HS-5 (cell line): ENCODE data around the gene SNAI3.
"Not testable (repeated sequence)": the region's sequence is repeated elsewhere in the genome, so short reads cannot be mapped to it uniquely, and the experiment has no call there.

ENCODE experiments used
- DNase-seq: peaks from one replicate; pipeline ENCODE4 v3.0.0-alpha.2; 2012; ENCODE audit warnings: low read depth

The SNAI3 gene

DNA sequence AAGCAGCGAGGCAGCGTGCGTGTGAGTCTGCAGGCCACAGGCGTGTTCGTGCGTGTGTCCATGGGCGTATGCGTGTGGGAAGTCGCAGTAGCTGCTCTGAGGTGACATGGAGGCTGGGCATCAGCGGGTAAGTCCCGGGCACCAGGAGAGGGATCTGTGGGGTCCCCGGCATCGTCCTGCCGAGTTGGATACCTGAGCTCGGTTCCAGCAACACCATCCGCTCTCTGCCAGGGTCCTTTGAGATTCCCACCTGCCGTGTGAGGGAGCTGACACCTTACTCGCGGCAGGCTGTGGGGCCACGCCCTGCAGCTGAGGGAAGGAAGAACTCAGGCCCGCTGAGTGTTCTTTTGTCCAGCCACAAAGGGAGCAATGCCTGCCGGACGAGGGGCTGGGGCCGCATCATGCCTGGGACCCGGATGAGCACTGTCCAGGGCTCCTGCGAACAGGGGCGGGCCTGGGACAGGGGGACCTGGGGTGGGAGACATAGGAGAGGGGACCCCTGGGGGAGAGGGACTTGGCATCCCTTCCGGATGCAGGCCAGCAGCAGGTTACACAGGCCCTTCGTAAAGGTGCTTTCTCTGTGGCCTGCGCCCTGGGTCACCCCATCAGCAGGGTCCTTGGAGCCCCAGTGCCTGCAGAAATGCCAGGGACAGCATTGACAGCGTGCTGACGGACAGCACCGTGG is 5.0 kb upstream of the SNAI3 start:
- DNase-seq = no peak

DNA sequence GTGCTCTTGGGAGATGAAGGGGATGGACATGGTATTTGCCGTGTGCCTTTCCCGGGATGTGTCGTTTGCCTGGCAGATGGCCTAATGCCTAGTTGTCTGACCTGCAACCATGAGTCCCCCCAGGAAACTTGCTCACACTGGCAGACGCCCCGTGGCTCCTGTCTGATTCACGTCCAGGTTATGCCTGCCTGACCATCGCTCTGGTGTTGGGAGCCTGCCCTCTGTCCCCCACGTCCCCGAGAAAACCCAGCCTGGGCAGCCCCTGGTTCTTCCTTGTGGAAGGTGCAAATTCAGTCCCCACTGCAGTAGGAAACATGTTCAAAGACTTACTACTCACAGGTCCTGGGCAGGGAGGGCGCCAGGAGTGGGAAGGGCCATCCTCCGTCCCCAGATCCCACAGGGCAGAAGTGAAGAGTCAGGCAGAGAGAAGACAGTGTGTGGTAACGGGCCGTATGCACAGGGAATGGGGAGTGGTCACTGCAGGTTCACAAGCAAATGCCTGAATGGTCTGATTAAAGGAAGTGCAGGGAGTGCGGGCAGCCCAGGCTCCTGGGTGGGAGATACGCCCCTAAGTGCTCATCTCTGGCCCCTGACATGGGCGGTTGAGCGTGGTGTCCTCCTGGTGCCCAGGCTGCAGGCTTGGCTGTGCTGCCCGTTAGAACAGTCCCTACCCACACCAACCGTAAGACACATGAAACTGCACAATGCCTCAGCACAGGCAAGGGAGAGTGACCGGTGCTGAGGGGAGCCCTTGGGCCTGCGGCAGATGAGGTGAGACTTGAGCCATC is 4.2 kb upstream of the SNAI3 start:
- DNase-seq = no peak

DNA sequence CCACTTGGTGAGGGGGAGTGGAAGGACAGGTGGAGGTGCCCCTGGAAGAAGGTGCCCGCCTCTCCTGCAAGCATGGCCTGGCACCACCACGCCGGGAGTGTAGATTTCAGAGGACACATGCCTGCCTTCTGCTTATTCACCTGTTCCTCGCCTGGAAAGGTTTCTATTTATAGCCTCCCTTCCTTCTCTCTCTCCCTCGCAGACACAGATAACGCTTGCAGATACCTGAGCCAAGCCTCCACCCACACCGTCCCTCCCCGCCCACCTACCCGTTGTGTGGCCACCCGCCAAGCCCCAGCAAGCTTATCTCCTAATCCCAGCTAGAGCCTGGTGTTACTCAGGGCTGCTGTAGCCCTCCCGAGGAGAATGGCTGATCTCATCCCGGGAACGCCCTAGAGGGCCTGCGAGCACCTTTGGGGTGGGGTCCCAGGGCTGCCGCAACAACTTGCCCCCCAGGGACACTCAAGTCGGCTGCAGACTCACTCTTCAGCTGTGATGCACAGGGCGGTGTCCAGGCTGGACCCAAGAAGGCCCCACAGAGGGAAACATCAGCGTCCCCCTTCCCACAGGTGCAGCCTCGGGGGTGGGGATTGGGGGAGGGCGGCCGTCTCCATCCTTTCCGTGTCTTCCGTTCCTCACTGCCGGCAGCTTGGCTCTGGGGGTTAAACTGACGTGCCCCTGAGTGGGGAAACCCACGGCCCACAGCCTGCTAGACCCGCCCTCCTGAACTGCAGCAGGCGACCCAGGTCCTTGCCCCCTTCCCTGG is 1.9 kb upstream of the SNAI3 start:
- no peak for DNase-seq

DNA sequence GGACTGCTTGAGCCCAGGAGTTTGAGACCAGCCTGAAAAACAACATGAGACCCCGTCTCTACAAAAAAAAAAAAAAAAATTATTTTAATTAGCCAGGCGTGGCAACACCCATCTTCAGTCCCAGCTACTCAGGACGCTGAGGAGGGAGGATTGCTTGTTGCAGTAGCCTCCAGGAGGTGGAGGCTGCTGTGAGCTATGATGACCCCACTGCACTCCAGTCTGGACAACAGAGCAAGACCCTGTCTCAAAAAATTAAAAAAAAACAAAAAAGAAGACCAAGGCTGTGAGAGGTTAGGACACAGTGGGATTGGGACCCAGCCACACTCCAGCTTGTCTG is 1.3 kb upstream of the SNAI3 start:
- no peak for DNase-seq

DNA sequence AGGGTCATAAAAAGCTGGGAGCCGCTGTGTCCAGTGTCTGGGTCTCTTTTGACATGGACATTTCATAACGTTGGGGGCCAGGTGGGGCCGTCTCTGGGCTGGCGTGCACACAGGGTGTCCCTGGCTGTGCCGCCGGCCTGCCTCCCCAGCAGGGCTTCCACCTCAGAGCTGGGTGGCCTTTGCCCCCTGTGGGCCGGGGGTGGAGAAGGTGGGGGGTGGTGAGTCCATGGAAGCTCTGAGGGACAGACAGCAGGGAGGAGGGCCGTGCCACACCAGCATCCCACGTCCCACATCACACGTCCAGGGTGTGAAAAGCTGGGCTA is 908 bp upstream of the SNAI3 start:
- DNase-seq = no peak

DNA sequence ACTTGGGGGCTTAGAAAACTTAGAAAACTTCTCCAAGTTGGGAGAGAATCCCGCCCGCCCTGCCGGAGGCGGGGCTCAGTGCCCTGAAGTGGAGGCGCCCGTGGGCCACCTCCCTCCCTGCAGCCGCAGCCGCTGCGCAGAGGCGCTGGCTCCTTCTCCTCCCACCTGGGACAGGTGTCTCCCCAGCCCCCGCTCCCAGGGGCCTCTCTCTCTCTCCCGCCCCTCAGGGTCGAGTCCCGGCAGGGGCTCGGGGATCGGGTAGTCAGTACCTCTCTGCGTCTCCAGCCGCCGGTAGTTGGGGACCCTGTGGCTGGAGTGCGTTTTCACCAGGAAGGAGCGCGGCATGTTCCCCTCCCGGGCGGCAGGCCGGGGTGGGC is 257 bp downstream of the SNAI3 start:
- no peak for DNase-seq

DNA sequence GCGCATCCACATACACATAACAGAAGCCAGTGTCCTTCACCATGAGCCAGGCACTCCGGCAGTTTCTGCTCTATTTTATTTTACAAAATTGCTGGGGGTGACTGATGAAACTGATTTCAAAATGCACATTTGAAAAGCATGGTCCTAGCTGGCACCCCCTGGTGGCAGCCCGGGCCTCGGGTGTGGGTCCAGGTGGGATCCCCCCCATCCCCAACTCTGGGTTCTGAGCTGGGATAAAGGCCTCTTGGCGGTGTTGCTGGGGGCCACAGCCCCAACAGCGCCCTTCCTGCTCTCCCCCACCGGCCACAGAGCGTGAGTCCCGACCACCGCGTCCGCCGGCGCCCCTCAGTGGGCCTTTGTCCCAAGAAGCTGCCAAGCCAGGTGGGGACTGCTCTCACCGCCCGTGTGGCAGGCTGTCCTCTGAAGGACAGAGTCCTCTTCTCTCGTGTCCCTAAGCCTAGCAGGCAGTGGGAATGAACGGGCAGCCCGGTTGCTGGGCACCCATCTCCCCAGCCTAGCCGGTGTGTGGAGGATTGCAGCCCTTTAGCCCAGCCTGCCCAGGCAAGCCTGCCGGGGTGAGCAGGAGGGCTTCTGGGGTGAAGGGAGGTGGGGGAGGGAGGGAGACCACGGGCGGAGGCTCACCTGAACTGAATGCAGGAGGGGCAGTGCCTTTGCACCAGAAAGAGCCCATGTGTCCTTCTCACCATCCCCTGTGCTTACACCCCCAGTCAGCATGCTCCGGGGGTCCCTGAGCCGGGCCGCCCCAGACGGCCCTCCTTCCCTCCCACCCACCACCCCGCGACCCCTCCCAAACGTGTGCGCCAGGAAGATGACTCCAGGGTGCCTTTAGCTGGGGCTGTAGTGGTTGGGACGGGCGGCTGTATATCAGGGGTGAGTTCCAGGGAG is 898 bp downstream of the SNAI3 start:
- DNase-seq = no peak

DNA sequence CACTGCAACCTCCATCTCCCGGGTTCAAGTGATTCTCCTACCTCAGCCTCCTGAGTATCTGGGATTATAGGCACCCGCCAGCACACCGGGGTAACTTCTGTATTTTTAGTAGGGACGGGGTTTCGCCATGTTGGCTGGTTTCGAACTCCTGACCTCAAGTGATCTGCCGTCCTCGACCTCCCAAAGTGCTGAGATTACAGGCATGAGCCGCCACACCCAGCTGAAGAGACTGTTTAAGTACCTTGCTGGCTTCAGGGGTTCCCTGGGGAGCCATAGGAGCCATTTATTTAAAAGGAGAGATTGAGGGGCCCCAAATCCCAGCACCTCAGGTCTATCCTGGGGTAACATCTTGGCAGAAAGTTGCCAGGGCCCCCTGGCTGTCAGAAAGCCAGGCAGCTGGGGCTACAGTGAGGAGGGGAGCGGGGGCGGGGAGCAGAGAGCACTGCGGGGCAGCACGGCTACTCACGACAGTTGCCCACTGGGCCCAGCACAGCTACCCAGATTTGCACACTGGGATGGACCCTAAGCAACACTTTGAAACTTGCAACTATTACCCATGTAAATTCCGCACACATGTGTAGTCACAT is 1.6 kb downstream of the SNAI3 start:
- no peak for DNase-seq

DNA sequence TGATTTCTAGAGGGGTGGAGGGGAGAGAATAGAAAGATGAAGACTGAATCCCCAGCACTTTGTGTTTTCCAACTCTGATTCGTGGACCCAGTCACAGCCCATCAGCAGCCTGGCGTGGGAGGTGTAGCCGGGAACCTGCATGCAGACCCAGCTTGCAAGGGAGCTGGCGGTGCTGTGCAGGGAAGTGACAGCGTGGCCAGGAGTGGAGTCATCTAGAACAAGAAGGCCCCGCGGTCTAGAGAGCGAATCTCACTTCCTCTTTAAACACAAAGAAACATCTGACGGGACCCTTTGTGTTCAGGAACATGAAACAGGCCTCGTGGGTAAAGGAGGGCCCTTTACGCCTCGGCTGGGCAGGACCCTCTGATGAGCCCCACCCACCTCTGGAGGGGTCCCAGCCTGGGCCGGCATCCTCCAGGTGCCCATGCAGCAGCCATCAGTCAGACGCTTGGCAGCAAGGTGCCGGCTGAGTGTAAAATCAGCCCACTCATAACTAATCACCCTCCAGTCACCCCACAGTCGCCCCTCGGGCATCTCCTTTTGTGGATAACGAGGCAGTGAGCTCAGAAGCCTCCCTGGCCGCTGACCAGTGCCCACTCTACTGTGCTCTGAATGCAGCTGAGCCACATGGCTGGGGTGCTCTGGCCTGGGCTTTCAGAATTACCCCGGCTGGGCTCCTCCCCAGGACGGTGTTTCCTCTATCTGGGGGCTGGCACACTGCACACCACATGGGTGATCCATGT is 4.4 kb downstream of the SNAI3 start:
- DNase-seq = no peak

DNA sequence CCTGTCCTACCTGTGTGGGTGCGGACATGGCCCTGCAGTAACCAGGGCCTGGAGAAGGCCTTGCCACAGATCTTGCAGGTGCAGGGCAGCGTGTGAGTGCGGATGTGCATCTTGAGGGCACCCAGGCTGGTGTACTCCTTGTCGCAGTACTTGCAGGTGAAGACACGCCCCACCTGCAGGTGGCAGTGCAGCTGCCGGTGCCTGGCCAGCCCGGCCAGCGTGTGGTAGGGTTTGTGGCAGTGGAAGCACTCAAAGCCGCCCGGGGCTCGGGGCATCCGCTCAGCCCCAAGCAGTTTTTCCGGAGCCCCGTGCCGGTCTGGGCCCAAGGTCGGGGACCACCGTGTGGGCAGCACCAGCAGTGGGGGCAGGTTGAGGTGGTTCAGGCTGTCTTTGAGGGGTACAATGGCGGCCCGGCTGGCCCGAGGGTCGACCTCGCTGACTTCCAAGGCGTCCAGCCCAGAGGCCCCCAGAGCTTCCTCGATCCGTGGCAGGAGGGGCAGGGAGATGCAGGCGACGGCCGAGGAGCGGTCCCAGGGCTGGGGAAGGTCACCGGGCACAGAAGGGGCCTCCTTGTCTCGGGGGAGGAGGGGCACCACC is 5.1 kb downstream of the SNAI3 start:
- DNase-seq = no peak

DNA sequence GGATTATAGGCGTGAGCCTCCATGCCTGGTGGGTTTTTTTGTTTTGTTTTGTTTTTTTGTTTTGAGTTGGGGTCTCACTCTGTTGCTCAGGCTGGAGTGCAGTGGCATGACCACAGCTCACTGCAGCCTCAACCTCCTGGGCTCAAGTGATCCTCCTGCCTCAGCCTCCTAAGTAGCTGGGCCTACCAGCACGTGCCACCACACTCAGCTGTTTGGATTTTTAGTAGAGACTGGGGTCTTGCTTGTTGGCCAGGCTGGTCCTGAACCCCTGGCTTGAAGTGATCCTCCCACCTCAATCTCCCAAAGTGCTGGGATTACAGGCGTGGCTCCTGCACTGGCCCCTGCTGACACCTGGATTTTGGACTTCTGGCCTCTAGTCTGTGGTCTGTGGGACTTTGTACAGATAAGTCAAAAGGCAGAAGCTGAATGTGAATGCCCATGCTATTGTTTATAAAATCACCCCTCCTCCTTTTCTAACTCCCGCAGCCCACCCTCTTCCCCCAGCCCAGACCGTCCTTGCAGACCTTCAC is 5.7 kb downstream of the SNAI3 start:
- DNase-seq = no peak

DNA sequence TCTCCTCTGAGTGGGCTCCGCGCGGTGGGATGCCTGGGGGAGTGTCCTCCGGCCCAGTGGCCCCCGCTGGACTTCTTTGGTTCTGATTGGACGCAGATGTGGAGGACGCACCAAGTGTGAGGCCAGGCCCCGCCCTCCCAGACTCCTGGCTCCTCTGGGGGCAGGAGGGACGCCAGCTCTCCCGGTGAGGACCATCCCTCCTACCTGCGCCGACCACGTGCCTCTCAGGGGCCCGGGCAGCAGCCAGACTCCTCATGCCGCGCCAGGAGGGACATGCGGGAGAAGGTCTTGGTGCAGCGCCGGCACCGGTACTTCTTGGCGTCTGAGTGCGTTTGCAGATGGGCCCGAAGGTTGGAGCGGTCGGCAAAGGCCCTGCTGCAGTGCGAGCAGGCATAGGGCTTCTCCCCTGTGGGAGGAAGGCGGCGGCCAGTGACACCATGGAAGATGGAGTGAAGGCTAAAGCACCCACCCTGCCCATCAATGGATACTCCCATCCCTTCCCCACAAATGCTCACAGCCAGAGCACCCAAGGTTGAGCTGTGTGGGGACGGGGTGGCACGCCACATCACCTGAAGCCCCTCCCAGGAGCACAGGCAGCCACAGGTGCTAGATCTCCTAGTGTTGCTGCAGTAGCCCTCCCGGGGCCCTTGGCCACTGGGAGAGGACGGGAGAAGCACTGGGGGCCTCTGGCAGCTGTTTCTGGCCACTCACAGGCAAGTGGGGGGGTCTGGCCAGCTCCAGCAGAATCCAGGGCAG is 7.9 kb downstream of the SNAI3 start:
- DNase-seq = no peak

DNA sequence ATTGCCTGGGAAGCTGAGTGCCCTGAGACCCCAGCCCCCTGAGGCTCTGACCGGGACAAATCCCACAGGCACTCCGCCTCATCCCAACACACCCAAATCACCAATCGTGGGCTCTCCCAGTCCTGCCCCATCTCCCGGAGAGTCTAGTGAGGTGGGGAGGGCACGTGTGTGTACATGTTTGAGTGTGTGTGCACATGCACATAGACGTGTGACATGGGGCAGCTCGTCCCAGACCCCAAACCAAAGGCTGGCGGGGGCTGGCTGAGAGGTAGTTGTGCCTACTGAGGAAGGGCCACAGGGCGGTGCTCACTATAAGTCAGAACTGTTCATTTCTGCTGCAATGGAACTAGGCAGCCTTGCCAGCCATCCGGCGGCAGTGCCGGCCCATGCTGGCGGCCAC is 8.6 kb downstream of the SNAI3 start:
- DNase-seq = no peak

DNA sequence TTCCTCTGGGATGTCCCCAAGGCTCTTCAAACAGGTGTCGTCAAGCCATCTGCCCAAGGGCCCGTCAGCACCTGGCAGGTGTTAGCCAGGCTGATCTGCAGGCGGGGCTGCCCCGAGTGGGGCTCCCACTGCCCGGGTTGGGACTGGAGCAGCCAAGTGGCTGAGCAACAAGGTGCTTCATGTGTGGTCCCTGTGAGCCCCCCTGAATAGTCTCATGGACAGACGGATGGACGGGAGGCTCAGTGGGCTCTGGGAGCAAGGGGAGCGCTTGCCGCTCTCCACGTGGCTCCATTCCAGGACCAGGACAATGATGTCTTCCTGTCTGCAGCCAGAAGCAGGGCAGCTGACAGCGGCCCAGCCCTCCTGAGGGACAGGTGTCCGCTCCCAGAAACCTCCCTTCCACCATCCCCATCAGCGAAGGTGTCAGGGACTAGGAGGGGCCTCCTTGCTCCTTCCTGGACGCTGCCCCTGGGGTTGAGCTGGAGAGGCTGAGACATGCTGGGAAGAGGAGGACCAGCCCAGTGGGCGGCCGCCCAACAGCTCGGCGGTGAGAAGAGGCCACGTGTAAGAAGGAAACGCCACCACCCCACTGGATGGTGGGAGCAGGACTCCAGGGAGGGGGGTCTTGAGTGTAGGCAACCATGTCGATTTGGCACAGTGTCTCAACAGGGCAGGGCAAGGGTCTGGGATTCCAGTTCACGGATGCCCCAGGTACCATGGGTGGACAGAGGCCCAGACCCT is 9.6 kb downstream of the SNAI3 start:
- no peak for DNase-seq

DNA sequence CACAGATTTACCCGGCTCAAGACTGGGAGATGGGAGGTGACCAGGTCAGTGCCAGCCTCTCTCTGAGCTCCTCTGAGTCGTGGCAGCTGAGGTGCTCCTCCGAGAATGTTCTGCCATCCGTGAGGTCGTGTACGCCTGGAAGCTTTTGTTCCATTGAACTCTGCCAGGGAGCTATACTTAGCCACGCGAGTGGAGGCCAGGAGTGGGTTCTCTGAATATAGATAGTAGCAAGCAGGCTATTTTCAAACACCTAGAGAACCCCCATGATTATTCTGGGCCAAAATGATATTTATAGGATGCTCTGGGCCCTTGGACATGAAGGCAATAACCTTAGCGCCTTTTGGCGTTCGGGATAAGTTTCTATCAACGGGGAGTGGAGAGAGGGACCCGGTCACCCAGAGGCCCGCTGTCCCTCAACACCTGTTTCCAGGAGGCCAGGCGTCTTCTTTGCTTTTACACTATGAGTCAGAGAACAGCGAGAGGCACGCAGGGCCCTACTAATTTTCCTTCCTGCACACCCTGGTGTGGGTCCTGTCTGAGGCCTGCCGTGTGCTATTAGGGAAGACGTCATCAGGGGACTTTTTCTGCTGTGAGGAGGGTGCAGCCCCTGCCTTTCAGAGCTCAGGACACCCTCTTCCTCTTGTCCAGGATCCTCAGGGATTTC is 12.5 kb downstream of the SNAI3 start:
- no peak for DNase-seq

DNA sequence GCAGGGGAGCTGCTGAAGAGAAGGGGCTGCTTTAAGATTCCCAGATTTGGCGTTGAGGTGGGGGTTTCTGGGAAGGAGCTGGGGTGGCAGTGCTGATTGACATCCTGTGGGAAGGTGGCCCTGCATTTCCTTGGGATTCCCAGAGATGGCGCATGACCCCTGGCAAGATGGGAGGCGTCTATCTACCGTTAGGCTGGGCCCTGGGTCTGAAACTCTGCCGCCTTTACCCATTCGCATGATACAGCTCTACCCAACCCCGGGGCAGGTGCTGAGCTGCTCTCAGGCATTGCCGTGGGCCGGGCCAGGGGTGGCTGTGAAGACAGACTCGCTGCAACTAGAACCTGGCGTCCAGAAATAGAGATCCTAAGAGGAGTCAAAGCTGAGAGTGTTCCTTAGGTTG is 13.5 kb downstream of the SNAI3 start:
- no peak for DNase-seq

DNA sequence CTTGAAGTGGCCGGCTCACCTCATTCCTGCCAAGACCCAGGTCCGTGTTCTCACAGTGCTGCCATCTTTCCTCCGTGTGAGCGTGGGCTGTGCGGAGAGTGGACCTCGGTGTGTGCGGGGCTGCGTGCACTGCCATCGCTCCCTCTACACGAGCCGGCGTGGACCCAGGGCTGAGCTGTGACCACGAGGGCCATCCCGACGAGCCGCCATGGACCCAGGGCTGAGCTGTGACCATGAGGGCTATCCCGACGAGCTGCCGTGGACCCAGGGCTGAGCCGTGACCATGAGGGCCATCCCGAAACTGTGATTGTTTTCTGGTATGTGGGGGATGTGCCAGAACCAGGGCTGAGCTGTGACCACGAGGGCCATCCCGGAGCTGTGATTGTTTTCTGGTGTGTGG is 14.5 kb downstream of the SNAI3 start:
- no peak for DNase-seq

DNA sequence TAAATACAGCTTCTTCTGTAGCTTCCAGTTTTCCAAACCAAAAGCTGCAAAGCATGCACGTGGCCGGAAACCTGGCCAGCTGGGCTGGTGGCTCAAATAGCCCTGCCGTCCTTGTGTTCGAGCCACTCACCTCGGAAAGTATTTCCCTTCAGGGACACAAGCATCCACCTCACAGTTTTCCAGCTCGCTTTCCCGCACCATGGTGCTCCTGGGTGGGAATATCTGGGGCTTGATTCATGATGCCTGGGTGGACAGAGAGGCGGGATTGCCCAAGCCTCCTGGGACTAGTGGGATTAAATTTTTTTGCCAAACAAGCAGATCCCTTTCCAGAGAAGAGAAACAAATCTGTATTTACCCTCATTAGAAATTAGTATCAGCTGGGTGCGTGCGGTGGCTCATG is 16.3 kb downstream of the SNAI3 start:
- DNase-seq = no peak

DNA sequence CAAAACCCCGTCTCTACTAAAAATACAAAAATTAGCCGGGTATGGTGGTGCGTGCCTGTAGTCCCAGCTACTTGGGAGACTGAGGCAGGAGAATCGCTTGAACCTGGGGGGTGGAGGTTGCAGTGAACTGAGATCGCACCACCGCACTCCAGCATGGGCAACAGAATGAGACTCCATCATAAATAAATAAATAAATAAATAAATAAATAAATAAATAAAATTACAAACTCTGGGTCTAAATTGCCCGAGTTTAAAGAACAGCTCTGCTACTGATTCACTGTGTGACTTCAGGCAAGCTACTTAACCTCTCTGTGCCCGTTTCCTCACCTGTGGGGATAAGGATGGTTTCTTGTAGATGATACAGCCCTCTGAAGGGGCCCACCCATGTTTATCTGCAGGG is 16.8 kb downstream of the SNAI3 start:
- DNase-seq = not testable (repeated sequence)
